Measurements from ENCODE around the gene KLHL10. TPM values are rescaled to one million over a fixed set of nuclear protein-coding genes. Genes with fewer than 3 reads are reported as not detected.

Gene KLHL10
- total and polyA plus RNA-seq, 9 of the 15 experiments (the other 6 are each of a cell fraction or from before 2014, with no cell fraction given), result 0.06 to 0.56 (median 0.12) TPM; not detected in 5

DNA sequence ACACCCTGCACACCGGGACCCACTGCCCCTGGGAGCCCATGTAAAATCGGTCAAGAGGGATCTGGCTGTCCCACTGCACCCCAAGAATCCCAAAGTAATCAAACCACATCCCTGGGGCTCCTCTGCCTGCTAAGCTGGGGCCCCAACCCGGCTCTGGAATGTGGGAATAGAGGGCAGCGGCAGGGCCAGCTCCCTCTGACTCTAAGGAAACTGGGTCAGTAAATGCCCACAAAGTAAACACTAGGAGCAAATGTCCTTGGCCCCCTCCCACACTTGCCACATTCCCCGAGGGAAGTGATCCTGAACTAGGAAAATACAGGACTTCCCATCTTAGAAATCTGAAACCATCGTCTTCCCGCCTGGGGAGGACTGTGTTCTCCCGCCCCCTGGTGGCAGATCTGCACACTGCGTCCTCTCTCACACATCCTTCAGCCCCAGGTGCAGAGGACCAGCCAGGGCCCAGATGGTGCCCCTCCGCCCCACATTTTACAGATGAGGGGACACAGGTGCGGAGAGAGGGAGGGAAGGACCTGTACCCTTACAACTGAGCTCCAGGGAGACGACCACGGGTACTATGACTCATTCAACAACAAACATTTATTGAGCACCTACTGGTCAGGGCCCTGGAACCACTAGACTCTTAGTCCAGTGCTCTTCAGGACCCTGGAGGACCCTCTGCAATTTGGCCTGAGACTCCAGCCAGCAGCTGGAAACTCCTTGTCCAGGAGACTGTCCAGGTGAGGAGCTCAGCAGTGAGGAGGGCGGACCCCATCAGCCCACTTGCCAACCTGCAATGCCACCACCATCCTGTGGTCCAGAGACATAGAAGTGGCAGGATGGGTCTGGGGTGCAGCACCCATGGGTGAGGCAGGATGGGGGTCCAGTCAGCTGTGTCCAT, 36.0 kb upstream of the KLHL10 start (continued):
- no peak for TF ChIP-seq ZNF354B (CRISPR knock-in tag; IDR thresholded peaks at IDR 0.05)
- TF ChIP-seq JUND (IDR thresholded peaks at IDR 0.05; ENCODE audit: borderline replicate concordance, low read depth, low read length), result no peak
- TF ChIP-seq JUND (tag; IDR thresholded peaks at IDR 0.05; ENCODE audit: borderline replicate concordance, low read depth, low read length), result peak; percentile 23; the same call in 1 of the 3 replicates

DNA sequence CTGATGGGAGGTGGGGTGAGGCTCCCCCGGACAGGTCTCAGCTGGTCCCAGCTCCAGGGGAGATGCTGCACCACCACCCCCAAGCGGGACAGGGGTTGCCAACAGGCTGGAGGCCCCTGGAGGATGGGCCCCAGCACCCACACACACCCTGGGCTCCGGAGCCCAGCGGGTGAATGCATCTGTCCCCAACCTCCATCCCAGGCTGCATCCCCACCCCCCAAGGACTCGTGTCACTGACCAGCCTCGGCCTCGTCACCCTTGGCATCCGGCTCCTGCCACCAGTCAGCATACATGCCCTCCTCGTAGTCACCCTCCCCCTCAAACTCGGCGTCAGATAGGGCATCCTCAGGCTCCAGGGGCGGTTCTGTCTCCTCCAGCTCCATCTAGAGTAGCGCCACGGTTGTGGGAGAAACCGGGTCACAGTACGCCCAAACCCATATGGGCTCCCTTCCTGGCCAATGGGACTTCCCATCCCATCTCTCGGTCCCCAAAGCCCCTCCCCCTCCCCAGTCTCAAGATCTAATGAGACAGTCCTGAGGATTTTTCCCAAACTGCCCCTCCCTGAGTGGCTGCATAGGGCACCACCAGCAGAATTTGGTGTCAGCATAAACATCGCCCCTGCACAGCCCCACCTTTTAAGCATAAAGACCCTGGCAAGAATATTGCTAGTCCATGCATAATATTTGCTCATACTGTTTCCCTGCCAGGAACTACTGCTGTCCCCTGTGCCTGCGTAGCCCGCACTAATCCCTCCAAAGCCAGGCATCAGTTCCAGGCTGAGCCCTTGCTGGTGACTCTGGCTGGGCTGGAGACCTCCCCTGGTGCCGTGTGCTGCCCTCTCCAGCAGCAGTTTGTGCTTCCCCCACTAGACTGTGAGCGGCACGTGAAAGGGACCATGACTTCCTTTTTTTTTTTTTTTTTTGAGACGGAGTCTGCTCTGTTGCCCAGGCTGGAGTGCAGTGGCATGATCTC, 34.3 kb upstream of the KLHL10 start:
- Histone ChIP-seq H3K27me3 (ENCODE audit: control insufficient read depth in 2 of 2, insufficient read depth in 2 of 2, low read length in 2 of 2) (no peaks in the 10 kb centered on the region; a peak in 1 of 5 replicates), H3K36me3 (ENCODE audit: control insufficient read depth, insufficient read depth, low read length) (no peaks in the 10 kb centered on the region), H3K9ac (ENCODE audit: insufficient read depth in 1 of 2, low read depth in 2 of 2, low read length in 2 of 2) (peak overlapping the region in 1 of 2 experiments; percentile 87; a peak in 2 of 4 replicates), H3K9me1 (ENCODE audit: control insufficient read depth, insufficient read depth, low read length) (no peaks in the 10 kb centered on the region), H3K9me3 (replicated peaks; ENCODE audit: control insufficient read depth, insufficient read depth, low read depth, low read length) (no peaks in the 10 kb centered on the region), H3K79me2 (ENCODE audit: control insufficient read depth, insufficient read depth, low read length) (no peaks in the 10 kb centered on the region), H3K4me2 (ENCODE audit: insufficient read depth, low read length) (no peak overlapping the region; the same call in 1 of the 2 replicates), H2AFZ (ENCODE audit: low read depth, low read length) (no peak overlapping the region; the same call in 1 of the 2 replicates), H3K4me3 (no peak overlapping the region), H3K27ac (ENCODE audit: extremely low read depth, low read depth, low read length) (no peak overlapping the region), H3K4me1 (replicated peaks in 1 of 2; ENCODE audit: control insufficient read depth in 2 of 2, insufficient read depth in 2 of 2, low read length in 2 of 2) (peaks cover 9 to 29% of the 10 kb centered on the region in 2 experiments), H4K20me1 (replicated peaks; ENCODE audit: control insufficient read depth, insufficient read depth, low read length) (no peaks in the 10 kb centered on the region)
- CTCF ChIA-PET (ENCODE audit: low intra/inter-chr PET ratio), result interaction anchor here (1.4 kb wide), 1 partner anchor 65 kb away, joined by 4 read pairs; no protein-coding TSS in a partner anchor
- DNase-seq (ENCODE audit: extremely low read depth in 1 of 4, low spot score in 3 of 4) (no peak), FAIRE-seq (no peak), ATAC-seq (no peak)
- BruUV-seq (replicated peaks), result no TSS peak
- TF ChIP-seq NR3C1 (CRISPR knock-in tag; IDR thresholded peaks at IDR 0.05) (no peak), ZNF316 (IDR thresholded peaks at IDR 0.05) (no peak), ZNF384 (IDR thresholded peaks at IDR 0.05; ENCODE audit: low read depth, low read length) (peak; percentile 76), BHLHE40 (IDR thresholded peaks at IDR 0.05; ENCODE audit: low read length) (peak; percentile 82), SPI1 (IDR thresholded peaks at IDR 0.05; ENCODE audit: borderline replicate concordance, low read depth, low read length) (peak; percentile 51; the same call in 1 of the 2 replicates)
- 24% methylated on average over 20 of the region's 24 CpGs for WGBS (ENCODE audit: insufficient coverage, low coverage, missing lambda C conversion rate)
- intact Hi-C loops (cut with micrococcal nuclease) (loop anchor here (10.0 kb wide), 1 partner anchor 81 kb away; no protein-coding TSS in a partner anchor), in situ Hi-C loops (cut with MboI) (loop anchor here (5.0 kb wide), 1 partner anchor 66 kb away; no protein-coding TSS in a partner anchor)
- POLR2A ChIA-PET, result interaction anchor here (0.6 to 1.1 kb wide), 3 partner anchors 14 to 89 kb away, joined by 3 read pairs; no protein-coding TSS in a partner anchor

Measured in K562 (cell line).